NT2/D1 (cell line): ENCODE results near the gene FN3K.

Experiments used
- DNase-seq: peaks from one replicate; pipeline ENCODE4 v3.0.0-alpha.2; 2011; ENCODE audit warnings: low read depth, low spot score
- H3K27me3 ChIP-seq: 2 replicates; pipeline ENCODE4 v1.6.0; 2011; ENCODE audit warnings: mild to moderate bottlenecking; ENCODE audit not compliant: insufficient read length, insufficient read depth
- H3K36me3 ChIP-seq: 2 replicates; pipeline ENCODE4 v1.6.1; 2011; ENCODE audit warnings: mild to moderate bottlenecking, low read length, mixed read lengths; ENCODE audit not compliant: insufficient read depth, insufficient read length
- H3K4me1 ChIP-seq: 2 replicates; pipeline ENCODE4 v1.5.1; 2011; ENCODE audit not compliant: insufficient read depth, insufficient read length
- H3K4me3 ChIP-seq: 2 replicates; pipeline ENCODE4 v1.5.1; 2011; ENCODE audit warnings: low read depth; ENCODE audit not compliant: insufficient read length
- H3K9ac ChIP-seq: 2 replicates; pipeline ENCODE4 v1.6.0; 2011; ENCODE audit warnings: low read depth; ENCODE audit not compliant: insufficient read length
- H3K9me3 ChIP-seq: 2 replicates; pipeline ENCODE4 v1.5.1; 2011; ENCODE audit warnings: mild to moderate bottlenecking, low read length; ENCODE audit not compliant: insufficient read depth
- SUZ12 ChIP-seq: IDR thresholded peaks from 2 replicates; pipeline ENCODE4 v1.6.1; 2011; ENCODE audit not compliant: insufficient read length, insufficient read depth; ENCODE audit errors: extremely low read depth
- YY1 ChIP-seq: IDR thresholded peaks from 2 replicates; pipeline ENCODE4 v1.6.1; 2011; ENCODE audit not compliant: insufficient read length, insufficient read depth
- ZNF274 ChIP-seq: IDR thresholded peaks from 2 replicates; pipeline ENCODE4 v1.6.1; 2011; ENCODE audit warnings: mild to moderate bottlenecking, low read depth, low read length

The FN3K gene

GRCh38 chr17:82691714-82692113, 43.7 kb upstream of the FN3K start:
- Histone ChIP-seq H3K4me3 (no peak overlapping the region), H3K36me3 (no peaks in the 10 kb centered on the region), H3K27me3 (peaks cover 8% of the 10 kb centered on the region), H3K9ac (no peak overlapping the region), H3K9me3 (peaks cover 18% of the 10 kb centered on the region; the same call in 1 of the 2 replicates), H3K4me1 (peaks cover 6% of the 10 kb centered on the region)
- no peak for TF ChIP-seq ZNF274
- DNase-seq: no peak

GRCh38 chr17:82692268-82692667, 43.1 kb upstream of the FN3K start:
- no peak overlapping the region for H3K9ac ChIP-seq
- H3K9me3 ChIP-seq: peaks cover 18% of the 10 kb centered on the region; the same call in 1 of the 2 replicates
- no peak overlapping the region for H3K4me3 ChIP-seq
- peaks cover 13% of the 10 kb centered on the region for H3K27me3 ChIP-seq
- no peak for DNase-seq
- TF ChIP-seq ZNF274 (no peak), YY1 (no peak), SUZ12 (no peak)
- no peaks in the 10 kb centered on the region for H3K36me3 ChIP-seq
- H3K4me1 ChIP-seq: peaks cover 8% of the 10 kb centered on the region

- H3K9me3 ChIP-seq: peaks cover 18% of the 10 kb centered on the region; the same call in 1 of the 2 replicates
- H3K27me3 ChIP-seq: peaks cover 22% of the 10 kb centered on the region
- H3K4me1 ChIP-seq: peaks cover 15% of the 10 kb centered on the region
- H3K4me3 ChIP-seq: no peak overlapping the region
- no peak for DNase-seq
- TF ChIP-seq SUZ12 (no peak), YY1 (no peak), ZNF274 (no peak)
- H3K36me3 ChIP-seq: no peaks in the 10 kb centered on the region
- H3K9ac ChIP-seq: no peak overlapping the region
These were observed 42.1 kb upstream of the FN3K start for GRCh38 chr17:82693168-82693867.

GRCh38 chr17:82694647-82695046, 40.8 kb upstream of the FN3K start:
- Histone ChIP-seq H3K4me1 (peaks cover 18% of the 10 kb centered on the region), H3K9ac (no peak overlapping the region), H3K27me3 (peaks cover 30% of the 10 kb centered on the region), H3K4me3 (no peak overlapping the region), H3K9me3 (peaks cover 18% of the 10 kb centered on the region; the same call in 1 of the 2 replicates), H3K36me3 (no peaks in the 10 kb centered on the region)
- no peak for DNase-seq
- no peak for TF ChIP-seq YY1
- no peak for TF ChIP-seq SUZ12

- Histone ChIP-seq H3K4me3 (no peak overlapping the region), H3K36me3 (no peaks in the 10 kb centered on the region), H3K9ac (no peak overlapping the region), H3K27me3 (peaks cover 45% of the 10 kb centered on the region), H3K9me3 (peaks cover 18% of the 10 kb centered on the region; the same call in 1 of the 2 replicates), H3K4me1 (peaks cover 18% of the 10 kb centered on the region)
- no peak for TF ChIP-seq SUZ12
- no peak for TF ChIP-seq ZNF274
- TF ChIP-seq YY1: no peak
- DNase-seq: no peak
These were observed 39.2 kb upstream of the FN3K start for GRCh38 chr17:82696259-82696658.

- no peak for TF ChIP-seq YY1
- no peak for TF ChIP-seq SUZ12
- TF ChIP-seq ZNF274: no peak
- no peak for DNase-seq
- peak overlapping the region; percentile 53 for H3K9ac ChIP-seq
- peaks cover 45% of the 10 kb centered on the region for H3K27me3 ChIP-seq
- H3K4me1 ChIP-seq: peaks cover 20% of the 10 kb centered on the region
- peaks cover 18% of the 10 kb centered on the region; the same call in 1 of the 2 replicates for H3K9me3 ChIP-seq
- peak overlapping the region; percentile 49 for H3K4me3 ChIP-seq
- no peaks in the 10 kb centered on the region for H3K36me3 ChIP-seq
These were observed 38.3 kb upstream of the FN3K start for GRCh38 chr17:82696916-82697807.

GRCh38 chr17:82697808-82698064, 37.7 kb upstream of the FN3K start:
- H3K4me1 ChIP-seq: peaks cover 18% of the 10 kb centered on the region
- DNase-seq: no peak
- H3K36me3 ChIP-seq: no peaks in the 10 kb centered on the region
- H3K27me3 ChIP-seq: peaks cover 45% of the 10 kb centered on the region
- TF ChIP-seq YY1: no peak
- TF ChIP-seq SUZ12: no peak
- TF ChIP-seq ZNF274: no peak
- peaks cover 18% of the 10 kb centered on the region; the same call in 1 of the 2 replicates for H3K9me3 ChIP-seq
- peak overlapping the region; percentile 49 for H3K4me3 ChIP-seq
- H3K9ac ChIP-seq: peak overlapping the region; percentile 53
